Measurements from ENCODE around the gene NYAP1. TPM values are rescaled to one million over a fixed set of nuclear protein-coding genes. Genes with fewer than 3 reads are reported as not detected.
"Not testable (repeated sequence)": the region's sequence is repeated elsewhere in the genome, so short reads cannot be mapped to it uniquely, and the experiment has no call there.

NYAP1 gene
- total RNA-seq, 3 donors from 2014 or later (not counting 1 experiment from before 2014, with no cell fraction given) = 0.12 to 0.13 TPM; not detected in 1

GRCh38 chr7:100538654-100539435, 55.1 kb downstream of the NYAP1 start, which contains the start of gene AGFG2:
TSS of gene AGFG2 (plus strand) at chr7:100539203. CDS start at chr7:100539347, 144 bp downstream.
- Histone ChIP-seq H3K4me3 (ENCODE audit: low read length) (peak within 1 kb of the TSS; percentile 55), H3K9me3 (ENCODE audit: control insufficient read depth, insufficient read depth, low read length) (no peaks in the 10 kb centered on the region), H3K27me3 (ENCODE audit: control insufficient read depth, insufficient read depth, low read length) (no peaks in the 10 kb centered on the region), H3K36me3 (ENCODE audit: control insufficient read depth, insufficient read depth, low read length) (no peaks in the 10 kb centered on the region), H3K27ac (ENCODE audit: low read length) (peak within 1 kb of the TSS; percentile 20), H3K4me1 (ENCODE audit: control insufficient read depth, insufficient read depth, low read length) (peaks cover 39% of the 10 kb centered on the region)
- DNase-seq (peak; percentile 100), ATAC-seq (peak; percentile 96 to 100 (median 96))
- Mint-ChIP-seq H3K4me3 (peak within 1 kb of the TSS; percentile 99), H3K36me3 (no peaks in the 10 kb centered on the region), H3K9me3 (no peaks in the 10 kb centered on the region), H3K4me1 (peaks cover 46 to 53% of the 10 kb centered on the region in 2 donors), H3K27me3 (ENCODE audit: low read depth in 2 of 2) (no peaks in the 10 kb centered on the region), H3K27ac (peak within 1 kb of the TSS; percentile 79 to 90)
- under 1% methylated on average over 60 of the region's 60 CpGs for WGBS (ENCODE audit: insufficient coverage)
- intact Hi-C loops (cut with micrococcal nuclease) = no loop called here
- TF ChIP-seq, protein P1, sequence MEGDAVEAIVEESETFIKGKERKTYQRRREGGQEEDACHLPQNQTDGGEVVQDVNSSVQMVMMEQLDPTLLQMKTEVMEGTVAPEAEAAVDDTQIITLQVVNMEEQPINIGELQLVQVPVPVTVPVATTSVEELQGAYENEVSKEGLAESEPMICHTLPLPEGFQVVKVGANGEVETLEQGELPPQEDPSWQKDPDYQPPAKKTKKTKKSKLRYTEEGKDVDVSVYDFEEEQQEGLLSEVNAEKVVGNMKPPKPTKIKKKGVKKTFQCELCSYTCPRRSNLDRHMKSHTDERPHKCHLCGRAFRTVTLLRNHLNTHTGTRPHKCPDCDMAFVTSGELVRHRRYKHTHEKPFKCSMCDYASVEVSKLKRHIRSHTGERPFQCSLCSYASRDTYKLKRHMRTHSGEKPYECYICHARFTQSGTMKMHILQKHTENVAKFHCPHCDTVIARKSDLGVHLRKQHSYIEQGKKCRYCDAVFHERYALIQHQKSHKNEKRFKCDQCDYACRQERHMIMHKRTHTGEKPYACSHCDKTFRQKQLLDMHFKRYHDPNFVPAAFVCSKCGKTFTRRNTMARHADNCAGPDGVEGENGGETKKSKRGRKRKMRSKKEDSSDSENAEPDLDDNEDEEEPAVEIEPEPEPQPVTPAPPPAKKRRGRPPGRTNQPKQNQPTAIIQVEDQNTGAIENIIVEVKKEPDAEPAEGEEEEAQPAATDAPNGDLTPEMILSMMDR (IDR thresholded peaks at IDR 0.05) = no peak

DNA sequence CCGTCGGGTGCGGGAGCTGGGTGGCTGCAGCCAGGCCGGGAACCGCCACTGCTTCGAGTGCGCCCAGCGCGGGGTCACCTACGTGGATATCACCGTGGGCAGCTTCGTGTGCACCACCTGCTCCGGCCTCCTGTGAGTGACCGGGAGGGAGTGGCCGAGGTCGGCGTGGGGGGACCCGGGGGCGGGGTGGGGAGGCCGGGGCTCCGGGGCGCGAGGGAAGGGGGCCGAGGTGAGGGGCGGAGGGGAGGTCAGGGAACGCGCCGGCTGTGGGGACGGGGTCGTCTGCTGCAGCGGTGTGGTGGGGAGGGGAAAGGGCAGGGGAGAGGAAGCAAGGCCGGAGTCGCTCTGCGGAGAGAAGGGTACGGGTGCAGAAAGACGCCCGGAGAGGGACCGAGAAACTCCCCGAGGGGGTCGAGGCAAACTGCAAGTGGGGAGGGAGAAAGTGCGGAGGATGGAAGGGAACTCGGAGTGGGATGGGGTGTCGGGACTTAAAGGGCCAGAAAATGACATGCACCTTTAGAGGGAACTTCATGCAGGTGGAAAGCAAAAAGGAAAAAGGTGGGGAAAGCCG, 55.8 kb downstream of the NYAP1 start:
- Histone ChIP-seq H3K36me3 (ENCODE audit: control insufficient read depth, insufficient read depth, low read length) (no peaks in the 10 kb centered on the region), H3K4me3 (ENCODE audit: low read length) (peak overlapping the region; percentile 55), H3K27me3 (ENCODE audit: control insufficient read depth, insufficient read depth, low read length) (no peaks in the 10 kb centered on the region), H3K27ac (ENCODE audit: low read length) (no peak overlapping the region), H3K9me3 (ENCODE audit: control insufficient read depth, insufficient read depth, low read length) (no peaks in the 10 kb centered on the region), H3K4me1 (ENCODE audit: control insufficient read depth, insufficient read depth, low read length) (peaks cover 44% of the 10 kb centered on the region)
- peak in 1 of 2 donors; percentile 35 for DNase-seq
- no peaks in the 10 kb centered on the region for H3K9me3 Mint-ChIP-seq
- peaks cover 53 to 59% of the 10 kb centered on the region in 2 donors for H3K4me1 Mint-ChIP-seq
- no peaks in the 10 kb centered on the region for H3K36me3 Mint-ChIP-seq
- peak overlapping the region; percentile 79 to 90 for H3K27ac Mint-ChIP-seq
- no peak for ATAC-seq
- H3K4me3 Mint-ChIP-seq = peak overlapping the region; percentile 99
- intact Hi-C loops (cut with micrococcal nuclease) = no loop called here
- under 1% methylated on average over 44 of the region's 44 CpGs for WGBS (ENCODE audit: insufficient coverage)
- TF ChIP-seq, protein P1 (IDR thresholded peaks at IDR 0.05) = no peak
- no peaks in the 10 kb centered on the region for H3K27me3 Mint-ChIP-seq (ENCODE audit: low read depth in 2 of 2)

GRCh38 chr7:100540073-100540723, 56.5 kb downstream of the NYAP1 start:
- DNase-seq (no peak), ATAC-seq (no peak)
- no peaks in the 10 kb centered on the region for H3K9me3 Mint-ChIP-seq
- TF ChIP-seq, protein P1 (IDR thresholded peaks at IDR 0.05) = no peak
- H3K9me3 ChIP-seq (ENCODE audit: control insufficient read depth, insufficient read depth, low read length) = no peaks in the 10 kb centered on the region
- no peaks in the 10 kb centered on the region for H3K27me3 Mint-ChIP-seq (ENCODE audit: low read depth in 2 of 2)
- H3K4me1 ChIP-seq (ENCODE audit: control insufficient read depth, insufficient read depth, low read length) = peaks cover 47% of the 10 kb centered on the region
- H3K4me3 ChIP-seq (ENCODE audit: low read length) = peak overlapping the region; percentile 55
- peak overlapping the region; percentile 90 for H3K4me3 Mint-ChIP-seq
- intact Hi-C loops (cut with micrococcal nuclease) = no loop called here
- H3K27ac ChIP-seq (ENCODE audit: low read length) = no peak overlapping the region
- H3K36me3 Mint-ChIP-seq = no peaks in the 10 kb centered on the region
- H3K27ac Mint-ChIP-seq = peak overlapping the region in 1 of 2 donors; percentile 90
- H3K27me3 ChIP-seq (ENCODE audit: control insufficient read depth, insufficient read depth, low read length) = no peaks in the 10 kb centered on the region
- no peaks in the 10 kb centered on the region for H3K36me3 ChIP-seq (ENCODE audit: control insufficient read depth, insufficient read depth, low read length)
- peaks cover 59 to 66% of the 10 kb centered on the region in 2 donors for H3K4me1 Mint-ChIP-seq
- WGBS (ENCODE audit: insufficient coverage) = 66% methylated on average over 6 of the region's 6 CpGs

- H3K27ac Mint-ChIP-seq; H3K27ac ChIP-seq (ENCODE audit: low read length); H3K27me3 Mint-ChIP-seq (ENCODE audit: low read depth in 2 of 2); H3K9me3 Mint-ChIP-seq; DNase-seq; H3K4me3 ChIP-seq (ENCODE audit: low read length); H3K36me3 ChIP-seq (ENCODE audit: control insufficient read depth, insufficient read depth, low read length); H3K27me3 ChIP-seq (ENCODE audit: control insufficient read depth, insufficient read depth, low read length); intact Hi-C loops (cut with micrococcal nuclease); H3K36me3 Mint-ChIP-seq; H3K9me3 ChIP-seq (ENCODE audit: control insufficient read depth, insufficient read depth, low read length); ATAC-seq: not testable (repeated sequence)
- peaks cover 58% of the 10 kb centered on the region for H3K4me1 ChIP-seq (ENCODE audit: control insufficient read depth, insufficient read depth, low read length)
- Mint-ChIP-seq H3K4me1 (peaks cover 71 to 77% of the 10 kb centered on the region in 2 donors), H3K4me3 (peak overlapping the region; percentile 43)
- 86% methylated on average over 7 of the region's 7 CpGs for WGBS (ENCODE audit: insufficient coverage)
These were observed 57.6 kb downstream of the NYAP1 start for GRCh38 chr7:100541309-100541708.
